IMR-90 (cell line): Measurements from ENCODE around the gene BRD8.

Experiments used
- MAFK ChIP-seq: IDR thresholded peaks from 2 replicates; pipeline ENCODE4 v1.6.1; 2012; ENCODE audit warnings: low read depth, low read length, improper control_type of control experiment
- POLR2A ChIP-seq: IDR thresholded peaks from 2 replicates; pipeline ENCODE4 v1.6.1; 2012; ENCODE audit warnings: mild to moderate bottlenecking, low read depth, low read length
- RFX5 ChIP-seq: IDR thresholded peaks from 2 replicates; pipeline ENCODE4 v1.8.0; 2012; ENCODE audit warnings: low read depth, mild to moderate bottlenecking, low read length, moderate library complexity
- TF ChIP-seq, protein P1 (sequence below): conservative IDR thresholded peaks from 2 replicates; pipeline ENCODE4 v1.5.1; 2012; ENCODE audit warnings: mild to moderate bottlenecking, low read depth, low read length, improper control_type of control experiment

DNA sequence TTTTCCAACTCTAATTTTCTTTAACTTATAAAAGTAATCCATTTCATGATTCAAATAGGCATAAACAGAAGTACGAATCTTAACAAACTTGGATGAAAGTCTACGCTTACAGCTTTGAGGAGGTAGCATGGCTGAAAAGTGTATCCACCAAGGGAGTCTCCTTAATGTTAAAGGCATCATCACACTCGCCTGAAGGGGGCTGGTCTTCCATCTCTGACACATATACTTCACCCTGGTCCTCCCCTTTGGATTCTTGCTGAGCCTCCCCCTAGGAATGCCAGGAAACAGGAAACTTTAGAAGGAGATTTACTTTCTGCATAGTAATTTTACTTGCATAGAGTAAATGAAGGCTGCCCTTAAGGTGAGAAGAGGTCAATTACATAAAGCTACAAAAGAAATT is 28.9 kb downstream of the BRD8 start:
- TF ChIP-seq POLR2A (no peak), RFX5 (no peak), MAFK (no peak)
- TF ChIP-seq, protein P1, sequence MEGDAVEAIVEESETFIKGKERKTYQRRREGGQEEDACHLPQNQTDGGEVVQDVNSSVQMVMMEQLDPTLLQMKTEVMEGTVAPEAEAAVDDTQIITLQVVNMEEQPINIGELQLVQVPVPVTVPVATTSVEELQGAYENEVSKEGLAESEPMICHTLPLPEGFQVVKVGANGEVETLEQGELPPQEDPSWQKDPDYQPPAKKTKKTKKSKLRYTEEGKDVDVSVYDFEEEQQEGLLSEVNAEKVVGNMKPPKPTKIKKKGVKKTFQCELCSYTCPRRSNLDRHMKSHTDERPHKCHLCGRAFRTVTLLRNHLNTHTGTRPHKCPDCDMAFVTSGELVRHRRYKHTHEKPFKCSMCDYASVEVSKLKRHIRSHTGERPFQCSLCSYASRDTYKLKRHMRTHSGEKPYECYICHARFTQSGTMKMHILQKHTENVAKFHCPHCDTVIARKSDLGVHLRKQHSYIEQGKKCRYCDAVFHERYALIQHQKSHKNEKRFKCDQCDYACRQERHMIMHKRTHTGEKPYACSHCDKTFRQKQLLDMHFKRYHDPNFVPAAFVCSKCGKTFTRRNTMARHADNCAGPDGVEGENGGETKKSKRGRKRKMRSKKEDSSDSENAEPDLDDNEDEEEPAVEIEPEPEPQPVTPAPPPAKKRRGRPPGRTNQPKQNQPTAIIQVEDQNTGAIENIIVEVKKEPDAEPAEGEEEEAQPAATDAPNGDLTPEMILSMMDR, result no peak
